Mesenchymal stem cell (in vitro differentiated cells and primary cell): ENCODE data around the gene CCNB2.

Experiments
- DNase-seq: peaks from one replicate; pipeline ENCODE4 v3.0.0-alpha.2; 2013
- H2AFZ ChIP-seq: one replicate; pipeline ENCODE4 v1.6.1; 2013; ENCODE audit warnings: low read depth, mild to moderate bottlenecking, control low read depth, inconsistent platforms, low read length, moderate library complexity
- H2AK5ac ChIP-seq: 2 replicates; pipeline ENCODE4 v1.6.1; 2013; ENCODE audit warnings: low read length, moderate library complexity, mild to moderate bottlenecking, inconsistent platforms; ENCODE audit not compliant: severe bottlenecking
- H2BK120ac ChIP-seq: one replicate; pipeline ENCODE4 v1.6.1; 2013; ENCODE audit warnings: low read depth, mild to moderate bottlenecking, inconsistent platforms, low read length, moderate library complexity
- H2BK12ac ChIP-seq, 2 experiments: one replicate each; pipeline ENCODE4 v1.6.1; 2013; ENCODE audit warnings: inconsistent platforms in 2 of 2, low read length in 2 of 2, mild to moderate bottlenecking in 2 of 2, moderate library complexity in 2 of 2, control low read depth in 1 of 2
- H2BK15ac ChIP-seq: one replicate; pipeline ENCODE4 v1.6.1; 2013; ENCODE audit warnings: mild to moderate bottlenecking, low read depth, inconsistent platforms; ENCODE audit not compliant: poor library complexity, severe bottlenecking
- H2BK5ac ChIP-seq: 2 replicates; pipeline ENCODE4 v1.6.1; 2013; ENCODE audit warnings: low read depth, mild to moderate bottlenecking, low read length, control low read depth, inconsistent platforms; ENCODE audit not compliant: poor library complexity, severe bottlenecking
- H3K14ac ChIP-seq, 2 experiments: one replicate each; pipeline ENCODE4 v1.6.1; 2013; ENCODE audit warnings: inconsistent platforms in 2 of 2, low read length in 2 of 2, control low read depth in 1 of 2, mild to moderate bottlenecking in 1 of 2, moderate library complexity in 1 of 2
- H3K18ac ChIP-seq, 2 experiments: one replicate each; pipeline ENCODE4 v1.6.1; 2013; ENCODE audit warnings: inconsistent platforms in 2 of 2, low read length in 2 of 2, control low read depth in 1 of 2, low read depth in 1 of 2, mild to moderate bottlenecking in 1 of 2
- H3K23ac ChIP-seq, 2 experiments: one replicate each; pipeline ENCODE4 v1.6.1; 2013; ENCODE audit warnings: inconsistent platforms in 2 of 2, low read length in 2 of 2, mild to moderate bottlenecking in 2 of 2, moderate library complexity in 2 of 2, control low read depth in 1 of 2
- H3K27ac ChIP-seq: 2 replicates; pipeline ENCODE4 v1.5.1; 2013; ENCODE audit warnings: mild to moderate bottlenecking, moderate library complexity, low read length, control low read depth, inconsistent platforms; ENCODE audit not compliant: poor library complexity, severe bottlenecking
- H3K27me3 ChIP-seq, 2 experiments: 2 replicates each; pipeline versions ENCODE4 v1.6.1 to v1.7.0; 2013; ENCODE audit warnings: low read length in 2 of 2, mild to moderate bottlenecking in 2 of 2, moderate library complexity in 2 of 2, control low read depth in 1 of 2, inconsistent platforms in 1 of 2; ENCODE audit not compliant: control insufficient read depth in 1 of 2, insufficient read depth in 1 of 2
- H3K36me3 ChIP-seq, 2 experiments: 2 replicates each; pipeline versions ENCODE4 v1.6.1 to v1.7.0; 2013; ENCODE audit warnings: low read length in 2 of 2, control low read depth in 1 of 2, inconsistent platforms in 1 of 2, low read depth in 1 of 2, mild to moderate bottlenecking in 1 of 2; ENCODE audit not compliant: insufficient read depth in 2 of 2, control insufficient read depth in 1 of 2
- H3K4ac ChIP-seq, 2 experiments: one replicate each; pipeline ENCODE4 v1.6.1; 2013; ENCODE audit warnings: inconsistent platforms in 2 of 2, low read length in 2 of 2, mild to moderate bottlenecking in 2 of 2, moderate library complexity in 2 of 2, control low read depth in 1 of 2, low read depth in 1 of 2
- H3K4me1 ChIP-seq: 2 replicates; pipeline ENCODE4 v1.6.1; 2013; ENCODE audit warnings: low read depth, low read length, control low read depth; ENCODE audit not compliant: control insufficient read depth, insufficient read depth
- H3K4me2 ChIP-seq: 2 replicates; pipeline ENCODE4 v1.6.1; 2013; ENCODE audit warnings: low read length, mild to moderate bottlenecking, inconsistent platforms; ENCODE audit not compliant: poor library complexity, severe bottlenecking
- H3K4me3 ChIP-seq, 2 experiments: 2 replicates each; pipeline versions ENCODE4 v1.5.1 to v1.7.0; 2013; ENCODE audit warnings: low read length in 2 of 2, mild to moderate bottlenecking in 2 of 2, control low read depth in 1 of 2, low read depth in 1 of 2; ENCODE audit not compliant: insufficient read depth in 1 of 2
- H3K79me1 ChIP-seq: replicated peaks from 2 replicates; pipeline ENCODE4 v1.6.1; 2013; ENCODE audit warnings: mild to moderate bottlenecking, control low read depth, low read length, inconsistent platforms; ENCODE audit not compliant: poor library complexity, severe bottlenecking
- H3K9ac ChIP-seq: 2 replicates; pipeline ENCODE4 v1.7.0; 2013; ENCODE audit warnings: mild to moderate bottlenecking, low read length, moderate library complexity
- H3K9me3 ChIP-seq: 2 replicates; pipeline ENCODE4 v1.7.0; 2013; ENCODE audit warnings: mild to moderate bottlenecking, low read length; ENCODE audit not compliant: control insufficient read depth
- H4K8ac ChIP-seq: one replicate; pipeline ENCODE4 v1.6.1; 2013; ENCODE audit warnings: inconsistent platforms, mild to moderate bottlenecking, low read length, moderate library complexity
- H4K91ac ChIP-seq: one replicate; pipeline ENCODE4 v1.6.1; 2013; ENCODE audit warnings: mild to moderate bottlenecking, low read length, inconsistent platforms
- WGBS: methylation state at CpG from one replicate; pipeline ENCODE4 v1.1.7; 2013; ENCODE audit warnings: mixed read lengths; 5-methylcytosine and 5-hydroxymethylcytosine counted together

CCNB2 gene

DNA sequence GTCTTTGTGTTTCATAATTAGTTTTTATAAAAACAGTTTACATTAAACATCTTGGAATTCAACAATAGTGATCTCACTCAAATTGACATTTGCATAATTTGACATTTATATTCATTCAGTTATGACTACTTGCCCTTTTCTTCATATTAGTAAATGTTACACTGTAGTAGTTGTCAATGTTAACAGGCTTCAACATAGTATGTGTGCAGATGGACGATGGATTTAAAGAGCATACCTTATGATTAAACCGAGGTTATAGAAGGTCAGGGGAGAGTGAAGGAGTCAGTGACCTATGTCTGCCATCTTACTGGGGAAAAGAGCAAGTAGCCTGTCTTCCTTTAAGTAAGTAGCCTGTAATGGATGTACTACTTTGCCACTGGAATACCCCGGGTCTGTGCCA is 8.5 kb upstream of the CCNB2 start:
- no peak overlapping the region for H2BK120ac ChIP-seq
- no peak for DNase-seq
- H2BK12ac ChIP-seq = no peak overlapping the region
- no peak overlapping the region for H3K18ac ChIP-seq
- peaks cover 23 to 67% of the 10 kb centered on the region in 2 experiments for H3K36me3 ChIP-seq
- H3K23ac ChIP-seq = no peak overlapping the region
- H4K8ac ChIP-seq = no peak overlapping the region
- 88% methylated on average over 3 of the region's 3 CpGs for WGBS
- H2AK5ac ChIP-seq = no peak overlapping the region
- H3K9me3 ChIP-seq = no peaks in the 10 kb centered on the region
- no peaks in the 10 kb centered on the region for H3K4me1 ChIP-seq
- no peak overlapping the region for H3K9ac ChIP-seq
- no peak overlapping the region for H3K14ac ChIP-seq
- peaks cover 14% of the 10 kb centered on the region for H3K79me1 ChIP-seq
- H4K91ac ChIP-seq = no peak overlapping the region
- no peaks in the 10 kb centered on the region for H3K27me3 ChIP-seq
- no peak overlapping the region for H3K27ac ChIP-seq
- H3K4me3 ChIP-seq = no peak overlapping the region
- H2BK5ac ChIP-seq = no peak overlapping the region
- no peak overlapping the region for H3K4me2 ChIP-seq
- no peak overlapping the region for H2AFZ ChIP-seq
- H2BK15ac ChIP-seq = no peak overlapping the region
- H3K4ac ChIP-seq = no peak overlapping the region

DNA sequence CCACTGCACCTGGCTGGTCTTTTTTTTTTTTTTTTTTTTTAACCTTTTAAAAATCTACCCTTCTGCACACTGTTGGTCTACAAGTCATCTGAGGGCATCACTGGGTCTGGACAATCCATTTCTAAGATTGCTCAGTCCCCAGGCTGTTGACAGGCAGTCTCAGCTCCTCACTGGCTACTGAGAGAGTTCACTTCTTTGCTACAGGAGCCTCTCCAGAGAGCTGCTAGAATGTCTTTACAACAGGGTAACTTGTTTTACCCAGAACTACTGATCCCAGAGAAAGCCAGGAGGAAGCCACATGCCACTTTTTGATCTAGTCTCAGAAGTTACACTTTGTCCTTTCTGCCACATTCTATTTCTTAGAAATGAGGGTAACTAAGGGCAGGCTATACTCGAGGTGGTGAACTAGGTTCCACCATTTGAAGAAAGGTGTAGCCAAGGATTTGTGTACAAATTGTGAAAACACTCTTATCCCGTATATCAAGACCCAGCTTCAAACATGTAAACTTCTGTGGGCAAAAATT is 5.7 kb upstream of the CCNB2 start:
- H2BK12ac ChIP-seq = no peak overlapping the region
- H3K36me3 ChIP-seq = peaks cover 15 to 40% of the 10 kb centered on the region in 2 experiments
- H3K27me3 ChIP-seq = no peaks in the 10 kb centered on the region
- H2AFZ ChIP-seq = no peak overlapping the region
- H3K4me2 ChIP-seq = no peak overlapping the region
- 100% methylated on average over 1 of the region's 2 CpGs for WGBS
- H3K4ac ChIP-seq = no peak overlapping the region
- H2AK5ac ChIP-seq = no peak overlapping the region
- no peak overlapping the region for H3K27ac ChIP-seq
- H3K9me3 ChIP-seq = no peaks in the 10 kb centered on the region
- H3K79me1 ChIP-seq = peaks cover 6% of the 10 kb centered on the region
- H3K14ac ChIP-seq = no peak overlapping the region
- H3K9ac ChIP-seq = no peak overlapping the region
- no peak overlapping the region for H4K91ac ChIP-seq
- no peak overlapping the region for H2BK120ac ChIP-seq
- H3K23ac ChIP-seq = no peak overlapping the region
- no peak overlapping the region for H4K8ac ChIP-seq
- no peak overlapping the region for H3K18ac ChIP-seq
- no peak overlapping the region for H2BK5ac ChIP-seq
- no peak for DNase-seq
- H3K4me3 ChIP-seq = no peak overlapping the region
- no peaks in the 10 kb centered on the region for H3K4me1 ChIP-seq
- H2BK15ac ChIP-seq = no peak overlapping the region

DNA sequence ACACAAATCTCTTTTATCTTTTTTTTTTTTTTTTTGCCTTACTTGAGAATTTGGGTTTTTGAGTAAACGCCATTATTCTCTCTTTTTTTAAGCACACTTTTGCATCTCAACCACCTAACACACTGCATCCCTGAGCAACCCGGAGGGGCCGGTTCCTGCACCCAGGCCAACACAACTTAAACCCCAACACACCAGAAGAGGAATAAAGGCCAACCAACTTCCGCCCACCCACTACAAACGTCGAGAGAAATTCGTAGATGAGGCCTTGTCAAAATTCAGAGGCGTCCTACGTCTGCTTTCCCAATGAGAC is 389 bp upstream of the CCNB2 start:
- Histone ChIP-seq H3K36me3 (peaks cover 10 to 23% of the 10 kb centered on the region in 2 experiments), H2BK5ac (no peak overlapping the region), H3K23ac (no peak overlapping the region), H2BK120ac (peak overlapping the region; percentile 24), H3K4me2 (peak overlapping the region; percentile 99), H2BK15ac (no peak overlapping the region), H2AFZ (peak overlapping the region; percentile 82), H3K4ac (no peak overlapping the region), H3K79me1 (peaks cover 19% of the 10 kb centered on the region), H3K4me3 (peak overlapping the region in 1 of 2 experiments; percentile 98), H4K8ac (no peak overlapping the region), H4K91ac (no peak overlapping the region), H3K14ac (no peak overlapping the region), H3K9ac (peak overlapping the region; percentile 91), H2AK5ac (no peak overlapping the region), H3K27ac (peak overlapping the region; percentile 57), H3K9me3 (no peaks in the 10 kb centered on the region), H3K18ac (peak overlapping the region in 1 of 2 experiments; percentile 48), H2BK12ac (no peak overlapping the region), H3K4me1 (peaks cover 6% of the 10 kb centered on the region), H3K27me3 (no peaks in the 10 kb centered on the region)
- WGBS = 13% methylated on average over 9 of the region's 9 CpGs
- DNase-seq = no peak

- DNase-seq = no peak
- H3K4me1 ChIP-seq = peaks cover 6% of the 10 kb centered on the region
Measured at GRCh38 chr15:59105854-59106253, 908 bp downstream of the CCNB2 start.

More at GRCh38 chr15:59105854-59106253, 908 bp downstream of the CCNB2 start:
- no peak overlapping the region for H3K18ac ChIP-seq
- H3K9me3 ChIP-seq = no peaks in the 10 kb centered on the region
- no peak overlapping the region for H2AFZ ChIP-seq
- H3K27me3 ChIP-seq = no peaks in the 10 kb centered on the region
- H3K79me1 ChIP-seq = peaks cover 22% of the 10 kb centered on the region
- WGBS = no CpG with 5 or more reads among the region's 2 CpGs
- H2BK5ac ChIP-seq = no peak overlapping the region
- H3K27ac ChIP-seq = no peak overlapping the region
- H3K23ac ChIP-seq = no peak overlapping the region
- H4K91ac ChIP-seq = no peak overlapping the region
- no peak overlapping the region for H3K14ac ChIP-seq
- H3K4me2 ChIP-seq = peak overlapping the region; percentile 99
- peak overlapping the region; percentile 91 for H3K9ac ChIP-seq
- H2BK12ac ChIP-seq = no peak overlapping the region
- H4K8ac ChIP-seq = no peak overlapping the region
- H2BK120ac ChIP-seq = no peak overlapping the region
- H3K36me3 ChIP-seq = peaks cover 7 to 24% of the 10 kb centered on the region in 2 experiments
- H2BK15ac ChIP-seq = no peak overlapping the region
- H3K4me3 ChIP-seq = peak overlapping the region in 1 of 2 experiments; percentile 98
- no peak overlapping the region for H2AK5ac ChIP-seq
- no peak overlapping the region for H3K4ac ChIP-seq
